HFF-Myc (cell line): Measurements from ENCODE around the gene UFL1.

Experiments used
- DNase-seq: peaks from one replicate; pipeline ENCODE4 v3.0.0-alpha.2; 2011; ENCODE audit warnings: low read depth; ENCODE audit errors: extremely low read depth
- H3K4me3 ChIP-seq: replicated peaks from 2 replicates; pipeline ENCODE4 v1.5.1; 2011; ENCODE audit warnings: low read depth, mild to moderate bottlenecking, control low read depth, low read length
- CTCF ChIP-seq: IDR thresholded peaks from 2 replicates; pipeline ENCODE4 v1.5.1; 2012; ENCODE audit warnings: mild to moderate bottlenecking, low read depth, low read length, control low read depth; ENCODE audit errors: missing control alignments

The UFL1 gene

GRCh38 chr6:96563853-96564252, 42.2 kb downstream of the UFL1 start:
- no peak for DNase-seq
- H3K4me3 ChIP-seq = no peak overlapping the region
- no peak for TF ChIP-seq CTCF

GRCh38 chr6:96570053-96570452, 48.4 kb downstream of the UFL1 start:
- no peak for DNase-seq
- no peak for TF ChIP-seq CTCF
- H3K4me3 ChIP-seq = no peak overlapping the region

GRCh38 chr6:96571551-96571950, 49.9 kb downstream of the UFL1 start:
- no peak for TF ChIP-seq CTCF
- no peak for DNase-seq
- H3K4me3 ChIP-seq = no peak overlapping the region

- no peak for TF ChIP-seq CTCF
- DNase-seq = no peak
- H3K4me3 ChIP-seq = no peak overlapping the region
These were observed 53.8 kb downstream of the UFL1 start for GRCh38 chr6:96575359-96575758.

- DNase-seq = no peak
- H3K4me3 ChIP-seq = no peak overlapping the region
- no peak for TF ChIP-seq CTCF
These were observed 54.6 kb downstream of the UFL1 start for GRCh38 chr6:96576221-96576620.

- no peak overlapping the region for H3K4me3 ChIP-seq
- no peak for DNase-seq
- TF ChIP-seq CTCF = no peak
These were observed 60.4 kb downstream of the UFL1 start for GRCh38 chr6:96582021-96582420.

- H3K4me3 ChIP-seq = no peak overlapping the region
- TF ChIP-seq CTCF = no peak
- no peak for DNase-seq
These were observed 60.8 kb downstream of the UFL1 start for GRCh38 chr6:96582436-96582835.
